B cell (primary cell): ENCODE measurements around the gene TCN2.

ENCODE experiments used
- EZH2 ChIP-seq: IDR thresholded peaks from 2 replicates; pipeline ENCODE4 v1.6.1; 2012; ENCODE audit warnings: borderline replicate concordance, low read depth, mild to moderate bottlenecking, moderate library complexity, low read length; ENCODE audit not compliant: insufficient read depth, poor library complexity, severe bottlenecking
- TF ChIP-seq, protein P1 (sequence below): fragments of 200-600 bp; IDR thresholded peaks from one replicate; pipeline ENCODE4 v1.8.0; 2022; ENCODE audit warnings: antibody characterized with exemption, mild to moderate bottlenecking

DNA sequence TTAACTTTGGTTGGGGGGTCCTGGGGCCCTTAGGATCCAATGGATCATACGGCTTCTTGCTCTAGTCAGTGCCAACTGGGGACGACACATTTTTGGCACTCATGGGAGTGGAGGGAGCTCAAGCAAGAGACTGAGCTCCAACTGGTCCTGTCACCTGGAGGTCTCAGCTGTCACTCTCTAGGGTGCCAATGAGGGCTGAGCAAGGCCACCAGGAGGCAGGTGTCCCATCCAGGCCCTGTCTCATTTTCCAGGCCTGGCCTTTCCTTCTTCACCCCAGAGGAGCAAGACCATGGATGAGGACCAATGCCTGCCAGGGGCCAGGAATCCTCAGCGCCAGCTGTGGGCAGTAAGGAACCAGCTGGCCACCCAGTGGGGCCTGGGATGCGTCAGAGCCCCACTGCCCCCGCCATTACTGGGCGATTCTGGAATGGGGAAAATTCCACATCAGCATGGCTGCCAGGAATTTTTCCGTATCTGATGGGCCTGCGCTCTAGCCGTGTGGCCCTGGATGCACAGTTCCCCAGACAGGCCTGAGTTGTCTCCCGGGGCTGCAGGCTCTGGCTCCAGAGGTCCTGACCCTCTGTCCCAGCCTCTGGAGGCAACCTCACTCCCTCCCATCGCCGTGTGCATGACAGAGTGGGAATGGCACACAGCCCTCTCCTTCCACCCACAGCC, 31.8 kb upstream of the TCN2 start:
- TF ChIP-seq, protein P1, sequence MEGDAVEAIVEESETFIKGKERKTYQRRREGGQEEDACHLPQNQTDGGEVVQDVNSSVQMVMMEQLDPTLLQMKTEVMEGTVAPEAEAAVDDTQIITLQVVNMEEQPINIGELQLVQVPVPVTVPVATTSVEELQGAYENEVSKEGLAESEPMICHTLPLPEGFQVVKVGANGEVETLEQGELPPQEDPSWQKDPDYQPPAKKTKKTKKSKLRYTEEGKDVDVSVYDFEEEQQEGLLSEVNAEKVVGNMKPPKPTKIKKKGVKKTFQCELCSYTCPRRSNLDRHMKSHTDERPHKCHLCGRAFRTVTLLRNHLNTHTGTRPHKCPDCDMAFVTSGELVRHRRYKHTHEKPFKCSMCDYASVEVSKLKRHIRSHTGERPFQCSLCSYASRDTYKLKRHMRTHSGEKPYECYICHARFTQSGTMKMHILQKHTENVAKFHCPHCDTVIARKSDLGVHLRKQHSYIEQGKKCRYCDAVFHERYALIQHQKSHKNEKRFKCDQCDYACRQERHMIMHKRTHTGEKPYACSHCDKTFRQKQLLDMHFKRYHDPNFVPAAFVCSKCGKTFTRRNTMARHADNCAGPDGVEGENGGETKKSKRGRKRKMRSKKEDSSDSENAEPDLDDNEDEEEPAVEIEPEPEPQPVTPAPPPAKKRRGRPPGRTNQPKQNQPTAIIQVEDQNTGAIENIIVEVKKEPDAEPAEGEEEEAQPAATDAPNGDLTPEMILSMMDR = no peak
- no peak for TF ChIP-seq EZH2
